Measurements from ENCODE around the gene DLX1. TPM values are rescaled to one million over a fixed set of nuclear protein-coding genes. Genes with fewer than 3 reads are reported as not detected.

The DLX1 gene
- polyA plus RNA-seq, 4 donors: 0.47 to 1.3 TPM; not detected in 2

Other genes with a start within 250 kb of the DLX1 start
- gene SLC25A12, start 191.3 kb upstream of the DLX1 start, polyA plus RNA-seq: 1 to 10 TPM; 2.2 to 6.2 (median 4.4) TPM
- 10 to 100 TPM; 14.5 to 39.3 (median 30.5) TPM for gene HAT1, start 163.0 kb upstream of the DLX1 start, polyA plus RNA-seq
- gene METAP1D, start 85.6 kb upstream of the DLX1 start, polyA plus RNA-seq: 1 to 10 TPM in 3 of 4 donors, under 1 TPM in 1; 0.45 to 8.4 (median 3.0) TPM
- under 1 TPM in 2 of 4 donors, not detected in 2; 0.18 to 0.19 TPM for gene DLX2, start 17.4 kb downstream of the DLX1 start, polyA plus RNA-seq